Activated effector memory CD4-positive, alpha-beta T cell treated with Interleukin-2 at 50 U/mL for 16 hours (primary cell): Measurements from ENCODE around the gene MYL6B.
"Not testable (repeated sequence)": the region's sequence is repeated elsewhere in the genome, so short reads cannot be mapped to it uniquely, and the experiment has no call there.

Experiments
- DNase-seq: peaks from one replicate; pipeline ENCODE4 v3.0.0-alpha.2; 2020

The MYL6B gene

DNA sequence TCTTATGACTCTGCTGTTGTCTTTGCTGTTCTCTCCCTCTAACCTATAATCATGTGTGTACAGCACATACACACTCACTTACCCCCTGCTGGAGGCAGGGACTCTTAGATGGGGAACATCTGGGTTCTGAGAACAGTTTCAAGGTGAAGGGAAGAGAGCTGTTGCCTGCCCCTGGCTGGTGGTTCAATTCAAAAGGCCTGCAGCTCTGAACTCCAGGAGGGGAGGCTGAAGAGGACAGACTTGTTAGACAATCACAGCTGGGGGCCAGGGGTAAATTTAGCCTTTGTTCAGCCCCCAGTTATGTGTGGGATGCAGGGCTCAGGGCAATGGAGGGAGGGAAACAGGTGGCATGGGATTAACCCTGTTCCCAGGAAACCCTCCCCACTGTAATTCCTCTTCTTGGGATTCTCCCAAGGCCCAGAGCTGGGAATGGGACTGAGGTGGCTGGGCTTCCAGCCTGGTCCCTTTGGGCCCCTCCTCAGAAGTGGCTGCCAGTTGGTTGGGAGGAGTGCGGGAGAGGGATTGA lies 1.9 kb downstream of the MYL6B start:
- DNase-seq = no peak

DNA sequence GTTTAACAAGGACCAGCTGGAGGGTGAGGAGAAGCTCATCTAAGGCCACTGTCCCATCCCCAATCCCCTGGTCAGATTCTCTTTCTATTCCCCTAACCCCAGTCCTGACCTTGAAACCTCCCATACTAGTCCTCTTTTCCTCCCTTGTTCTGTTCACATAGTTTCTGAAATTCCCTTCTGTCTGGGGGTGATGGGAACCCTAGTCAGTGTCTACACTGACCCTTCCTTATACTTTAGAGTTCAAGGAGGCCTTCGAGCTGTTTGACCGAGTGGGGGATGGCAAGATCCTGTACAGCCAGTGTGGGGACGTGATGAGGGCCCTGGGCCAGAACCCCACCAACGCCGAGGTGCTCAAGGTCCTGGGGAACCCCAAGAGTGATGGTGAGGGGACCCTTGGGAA lies 2.4 kb downstream of the MYL6B start:
- DNase-seq = no peak

DNA sequence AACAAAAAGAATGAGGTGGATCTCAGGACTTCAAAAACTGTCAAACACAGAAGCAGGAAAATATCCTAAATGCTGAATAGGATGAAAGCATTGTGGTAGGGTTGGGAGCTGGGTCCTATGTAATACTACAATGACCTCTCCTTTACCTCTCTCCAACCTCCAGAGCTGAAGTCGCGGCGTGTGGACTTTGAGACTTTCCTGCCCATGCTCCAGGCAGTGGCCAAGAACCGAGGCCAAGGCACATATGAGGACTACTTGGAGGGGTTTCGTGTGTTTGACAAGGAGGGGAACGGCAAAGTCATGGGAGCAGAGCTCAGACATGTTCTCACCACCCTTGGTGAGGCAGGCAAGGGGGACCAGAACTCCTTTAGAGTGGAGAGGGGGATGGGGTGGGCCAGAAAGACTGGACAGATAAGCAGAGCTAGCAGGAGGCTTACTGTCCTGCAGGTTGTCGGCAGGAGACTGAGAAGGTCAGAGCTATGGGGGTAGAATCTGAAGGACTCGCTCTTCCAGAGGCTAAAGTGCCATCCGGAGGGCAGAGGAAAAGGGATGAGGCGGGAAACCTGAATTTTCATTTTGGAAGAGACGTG lies 3.0 kb downstream of the MYL6B start:
- no peak for DNase-seq

DNA sequence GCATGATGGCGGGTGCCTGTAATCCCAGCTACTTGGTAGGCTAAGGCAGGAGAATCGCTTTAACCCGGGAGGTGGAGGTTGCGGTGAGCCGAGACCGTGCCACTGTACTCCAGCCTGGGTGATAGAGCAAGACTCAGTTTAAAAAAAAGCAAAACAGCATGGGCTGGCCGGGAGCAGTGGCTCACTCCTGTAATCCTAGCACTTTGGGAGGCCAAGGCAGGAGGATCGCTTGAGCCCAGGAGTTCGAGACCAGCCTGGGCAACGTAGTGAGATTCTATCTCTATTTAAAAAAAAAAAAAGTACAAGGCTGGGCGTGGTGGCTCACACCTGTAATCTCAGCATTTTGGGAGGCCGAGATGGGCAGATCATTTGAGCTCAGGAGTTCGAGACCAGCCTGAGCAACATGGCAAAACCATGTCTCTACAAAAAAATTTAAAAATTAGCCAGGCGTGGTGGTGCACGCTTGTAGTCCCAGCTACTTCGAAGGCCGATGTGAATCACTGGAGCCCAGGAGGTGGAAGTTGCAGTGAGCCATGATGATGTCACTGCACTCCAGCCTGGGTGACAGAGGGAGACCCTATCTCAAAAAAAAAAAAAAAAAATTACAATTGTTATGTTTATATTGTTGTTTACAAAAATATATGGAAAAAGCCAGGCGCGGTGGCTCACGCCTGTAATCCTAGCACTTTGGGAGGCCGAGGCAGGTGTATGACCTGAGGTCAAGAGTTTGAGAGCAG lies 4.2 kb downstream of the MYL6B start:
- not testable (repeated sequence) for DNase-seq

DNA sequence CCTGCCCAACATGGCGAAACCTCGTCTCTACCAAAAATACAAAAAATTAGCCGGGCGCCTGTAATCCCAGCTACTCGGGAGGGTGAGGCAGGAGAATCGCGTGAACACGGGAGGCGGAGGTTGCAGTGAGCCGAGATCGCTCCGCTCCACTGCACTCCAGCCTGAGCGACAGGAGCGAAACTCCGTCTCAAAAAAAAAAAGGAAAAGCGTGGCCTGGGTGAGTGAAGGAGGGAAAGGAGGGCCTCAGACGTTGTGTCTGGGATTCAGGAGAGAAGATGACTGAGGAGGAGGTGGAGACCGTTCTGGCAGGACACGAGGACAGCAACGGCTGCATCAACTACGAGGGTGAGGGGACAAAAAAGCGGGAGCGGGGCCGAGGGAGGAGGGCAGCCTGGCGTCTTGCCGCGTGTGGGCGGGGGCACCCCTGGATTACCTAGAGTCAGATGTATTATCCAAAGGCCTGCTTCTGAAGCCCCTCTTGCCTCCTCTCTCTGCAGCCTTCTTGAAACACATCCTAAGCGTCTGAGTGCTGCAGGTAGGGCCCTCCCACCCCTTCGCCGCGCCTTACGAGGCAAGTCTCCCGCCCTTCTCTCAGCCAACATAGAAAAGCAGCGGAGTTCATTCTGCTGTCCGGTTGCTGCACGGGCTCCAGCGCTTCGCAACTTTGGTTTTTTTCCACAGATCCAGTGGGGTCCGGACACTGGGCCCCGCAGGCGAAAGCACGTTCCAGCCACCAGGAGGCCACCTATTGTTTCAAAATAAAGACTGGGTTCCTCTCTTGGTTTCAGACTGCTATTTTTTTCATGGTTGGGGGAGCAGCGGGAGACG lies 5.0 kb downstream of the MYL6B start:
- DNase-seq = peak; percentile 57

DNA sequence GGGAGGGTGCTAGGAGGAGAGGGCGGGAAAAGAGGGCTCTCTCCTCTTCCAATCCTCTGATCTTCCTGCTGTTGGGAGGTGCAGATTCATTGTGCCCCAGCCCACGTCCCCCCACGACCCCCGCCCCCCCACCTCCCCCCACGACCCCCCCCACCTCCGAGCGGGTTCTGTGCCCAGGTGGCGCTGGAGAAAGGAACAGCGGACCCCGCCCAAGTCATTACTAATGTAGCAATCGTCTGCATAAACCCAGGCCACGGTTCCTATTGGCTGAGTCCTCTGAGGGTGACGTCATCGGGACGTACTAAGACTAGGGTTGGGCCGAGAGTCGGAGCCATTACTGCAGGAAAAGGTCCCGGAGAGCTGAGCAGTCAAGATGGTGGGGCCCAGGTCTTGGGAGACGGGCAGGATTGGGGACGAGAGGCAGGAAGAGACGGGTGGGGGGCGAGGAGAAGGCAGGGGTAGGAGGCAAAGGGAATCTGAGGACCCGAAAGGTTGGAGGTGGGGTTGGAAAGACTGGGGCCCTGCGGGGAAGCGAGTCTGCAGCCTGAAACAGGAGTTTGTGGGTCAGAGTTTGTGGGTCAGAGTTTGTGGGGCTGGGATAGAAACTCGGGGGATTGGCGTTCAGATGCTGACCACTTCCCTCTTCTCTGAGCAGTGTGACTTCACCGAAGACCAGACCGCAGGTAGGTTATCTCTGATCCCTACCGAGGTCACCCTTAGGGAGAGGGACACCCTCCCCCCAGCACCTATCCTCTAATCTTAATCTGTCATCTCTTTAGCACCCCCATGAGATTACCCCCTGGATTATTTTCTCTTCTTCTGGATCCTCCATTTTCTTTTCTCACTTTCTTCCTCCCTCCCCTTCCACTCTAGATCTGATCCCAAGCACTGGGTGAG lies 5.9 kb downstream of the MYL6B start, which contains the start of gene MYL6:
Gene MYL6, plus strand, starts transcription at position 331 of the 897 bp plus-strand sequence. Its CDS starts 43 bp downstream, at position 374.
- DNase-seq = peak; percentile 83

DNA sequence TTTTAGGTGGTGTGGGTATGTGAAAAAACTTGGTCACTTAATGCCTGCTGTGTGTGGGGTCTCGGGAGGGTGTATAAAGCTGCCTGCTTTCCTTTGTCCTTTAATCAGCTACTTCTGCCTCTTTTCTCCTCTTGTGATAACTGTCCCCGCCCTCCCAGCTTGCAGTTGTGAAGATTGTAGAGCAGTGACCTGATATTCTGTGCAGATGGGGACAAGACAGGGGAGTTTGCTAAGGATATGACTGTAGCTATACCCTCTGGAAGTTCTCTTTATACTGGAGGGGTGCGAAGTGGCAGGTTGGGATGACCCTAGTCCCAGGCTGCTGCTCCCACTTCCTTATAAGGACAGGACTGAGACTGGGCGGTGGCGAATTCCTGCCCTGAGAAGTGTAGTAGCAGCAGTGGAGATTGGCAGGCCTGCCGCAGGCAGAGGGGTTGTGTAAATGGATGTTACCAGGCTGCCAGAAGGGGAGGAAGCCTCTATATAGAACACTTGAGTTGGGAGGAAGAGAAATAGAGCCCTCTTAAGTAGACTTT lies 6.6 kb downstream of the MYL6B start:
- no peak for DNase-seq

DNA sequence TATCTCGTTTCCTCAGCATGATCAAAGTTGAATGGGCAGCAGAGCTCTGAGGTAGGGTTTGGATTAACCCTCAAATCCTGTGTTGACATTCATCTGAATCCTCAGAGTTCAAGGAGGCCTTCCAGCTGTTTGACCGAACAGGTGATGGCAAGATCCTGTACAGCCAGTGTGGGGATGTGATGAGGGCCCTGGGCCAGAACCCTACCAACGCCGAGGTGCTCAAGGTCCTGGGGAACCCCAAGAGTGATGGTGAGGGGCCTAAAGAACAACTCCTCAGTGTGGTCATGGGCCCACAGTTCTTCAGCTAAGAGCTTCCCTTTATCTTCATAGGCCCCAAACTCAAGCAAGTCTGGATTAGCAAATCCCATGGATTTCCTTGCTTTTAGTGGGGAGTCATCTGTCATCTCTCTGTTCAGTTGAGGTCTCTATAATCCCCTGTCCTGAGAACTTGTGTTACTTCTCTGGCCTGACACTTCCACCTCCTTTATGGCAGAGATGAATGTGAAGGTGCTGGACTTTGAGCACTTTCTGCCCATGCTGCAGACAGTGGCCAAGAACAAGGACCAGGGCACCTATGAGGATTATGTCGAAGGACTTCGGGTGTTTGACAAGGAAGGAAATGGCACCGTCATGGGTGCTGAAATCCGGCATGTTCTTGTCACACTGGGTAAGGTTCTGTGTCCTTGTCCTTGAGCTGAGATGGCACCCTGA lies 7.2 kb downstream of the MYL6B start:
- no peak for DNase-seq

DNA sequence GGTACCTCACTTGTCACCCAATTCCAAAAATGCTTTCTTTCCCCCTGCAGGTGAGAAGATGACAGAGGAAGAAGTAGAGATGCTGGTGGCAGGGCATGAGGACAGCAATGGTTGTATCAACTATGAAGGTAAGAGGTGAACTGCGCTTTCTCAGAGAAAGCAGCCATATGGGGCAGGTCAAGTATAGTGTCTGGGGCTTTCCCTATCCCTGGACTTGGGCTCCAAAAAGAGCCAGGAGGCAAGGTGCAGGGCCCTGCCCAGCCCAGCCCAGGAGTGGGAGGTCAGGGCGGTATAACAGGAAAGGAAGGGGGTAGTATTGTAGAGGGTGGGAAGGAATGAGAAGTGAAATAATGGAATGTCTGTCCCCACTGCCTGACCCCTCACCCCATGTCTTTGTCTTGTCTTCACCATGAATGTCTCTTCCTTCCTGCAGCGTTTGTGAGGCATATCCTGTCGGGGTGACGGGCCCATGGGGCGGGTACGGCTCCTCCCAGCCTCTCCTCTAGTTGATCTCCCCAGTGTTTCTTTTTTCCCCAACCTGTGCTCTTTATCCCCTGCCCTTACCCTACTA lies 7.9 kb downstream of the MYL6B start:
- peak; percentile 49 for DNase-seq

DNA sequence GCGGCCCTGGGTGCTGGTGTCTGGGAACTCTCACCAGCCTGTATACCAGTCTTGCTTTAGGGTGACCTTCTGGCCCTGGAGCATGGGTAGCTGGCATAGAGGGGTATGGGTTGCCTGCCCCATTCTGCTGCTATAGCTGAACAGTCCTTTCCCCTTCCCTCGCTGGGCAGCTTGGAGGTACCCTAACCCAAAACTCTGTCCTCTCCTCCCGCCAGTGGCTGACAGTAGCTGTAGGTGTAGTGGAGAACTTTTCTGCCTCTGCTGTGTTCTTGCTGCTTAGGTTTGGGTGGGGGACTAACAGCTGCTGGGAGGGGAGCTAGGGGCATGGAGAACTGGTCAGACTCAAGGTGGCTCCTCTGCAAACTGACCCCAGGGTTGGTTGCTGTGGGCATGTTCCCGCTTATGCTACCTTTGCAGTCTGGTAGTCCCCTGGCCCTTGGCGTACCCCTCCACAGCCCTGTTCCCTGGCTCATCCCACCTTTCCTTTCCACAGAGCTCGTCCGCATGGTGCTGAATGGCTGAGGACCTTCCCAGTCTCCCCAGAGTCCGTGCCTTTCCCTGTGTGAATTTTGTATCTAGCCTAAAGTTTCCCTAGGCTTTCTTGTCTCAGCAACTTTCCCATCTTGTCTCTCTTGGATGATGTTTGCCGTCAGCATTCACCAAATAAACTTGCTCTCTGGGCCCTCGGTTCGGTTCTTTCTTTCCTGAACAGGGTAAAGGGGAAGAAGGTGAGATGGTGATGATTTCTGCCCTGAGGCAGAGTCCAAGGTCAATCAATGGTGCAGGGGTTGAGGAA lies 8.7 kb downstream of the MYL6B start:
- no peak for DNase-seq

DNA sequence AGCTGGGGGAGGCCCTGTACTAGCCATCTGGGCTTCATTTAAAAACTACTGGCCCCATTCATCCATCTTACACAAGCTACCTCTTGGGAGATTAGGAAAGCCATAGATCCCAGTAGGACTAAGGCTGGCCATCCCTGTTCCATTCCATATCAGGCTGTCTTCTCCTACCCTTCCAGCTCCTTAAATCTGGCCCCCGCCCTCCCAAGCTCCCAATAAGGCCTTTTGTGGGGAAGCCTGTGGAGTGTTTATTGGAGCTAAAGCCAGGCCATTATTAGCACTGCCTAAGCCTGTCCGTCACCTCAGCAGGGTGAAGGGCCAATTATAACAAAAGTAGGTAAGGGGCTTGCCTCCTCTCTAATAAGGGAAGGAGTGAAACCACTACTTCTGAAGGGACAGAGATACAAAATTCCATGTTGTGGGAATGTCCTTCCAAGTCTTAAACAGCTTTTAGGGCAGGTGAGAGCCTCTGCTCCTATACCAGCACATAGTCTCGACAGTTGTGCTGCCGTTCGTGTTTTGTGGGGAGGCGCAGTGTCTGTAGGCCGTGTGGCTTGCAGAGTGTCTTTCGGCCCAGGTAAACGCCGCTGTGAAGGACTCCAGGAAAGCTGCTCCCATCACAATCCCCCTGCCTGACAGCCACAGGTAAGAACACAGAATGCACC lies 9.4 kb downstream of the MYL6B start:
- no peak for DNase-seq

DNA sequence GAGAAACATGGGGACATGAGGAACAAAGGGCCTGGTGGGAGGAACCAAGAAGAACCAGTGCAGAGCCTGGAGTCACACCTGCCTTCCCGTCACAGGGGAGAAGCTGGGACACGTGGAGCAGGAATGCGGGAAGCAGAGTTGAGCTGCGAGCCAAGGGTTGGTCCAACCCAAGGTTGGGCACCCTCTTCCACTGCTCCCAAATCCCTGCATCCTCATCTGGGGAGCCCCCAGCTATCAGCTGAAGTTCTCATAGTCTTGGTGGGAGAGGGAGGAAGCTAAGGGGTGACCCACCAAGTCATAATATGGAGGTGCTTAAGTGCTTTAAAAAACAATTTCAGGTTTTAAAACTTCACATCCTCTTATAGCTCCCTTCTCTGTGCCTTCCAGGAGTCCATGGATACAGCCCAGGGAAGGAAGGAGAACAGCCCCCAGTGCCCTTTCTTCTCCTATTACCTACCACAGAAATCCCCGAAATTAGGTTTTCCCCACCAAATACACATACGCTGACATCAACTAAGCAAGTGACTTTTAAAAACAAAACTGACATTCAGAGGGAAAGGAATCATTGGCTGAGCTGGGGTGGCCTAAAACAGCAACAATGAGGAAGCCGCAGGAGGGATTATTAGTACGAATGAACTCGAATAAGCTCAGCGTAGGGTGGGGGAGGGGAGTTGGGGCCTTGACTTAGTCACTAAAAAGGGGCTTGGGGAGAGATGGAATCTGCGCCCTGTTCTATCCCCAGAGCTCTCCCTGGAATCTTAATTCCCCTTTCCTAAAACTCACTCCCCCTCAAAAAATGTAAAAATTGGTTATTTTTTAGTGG lies 10.3 kb downstream of the MYL6B start:
- no peak for DNase-seq

DNA sequence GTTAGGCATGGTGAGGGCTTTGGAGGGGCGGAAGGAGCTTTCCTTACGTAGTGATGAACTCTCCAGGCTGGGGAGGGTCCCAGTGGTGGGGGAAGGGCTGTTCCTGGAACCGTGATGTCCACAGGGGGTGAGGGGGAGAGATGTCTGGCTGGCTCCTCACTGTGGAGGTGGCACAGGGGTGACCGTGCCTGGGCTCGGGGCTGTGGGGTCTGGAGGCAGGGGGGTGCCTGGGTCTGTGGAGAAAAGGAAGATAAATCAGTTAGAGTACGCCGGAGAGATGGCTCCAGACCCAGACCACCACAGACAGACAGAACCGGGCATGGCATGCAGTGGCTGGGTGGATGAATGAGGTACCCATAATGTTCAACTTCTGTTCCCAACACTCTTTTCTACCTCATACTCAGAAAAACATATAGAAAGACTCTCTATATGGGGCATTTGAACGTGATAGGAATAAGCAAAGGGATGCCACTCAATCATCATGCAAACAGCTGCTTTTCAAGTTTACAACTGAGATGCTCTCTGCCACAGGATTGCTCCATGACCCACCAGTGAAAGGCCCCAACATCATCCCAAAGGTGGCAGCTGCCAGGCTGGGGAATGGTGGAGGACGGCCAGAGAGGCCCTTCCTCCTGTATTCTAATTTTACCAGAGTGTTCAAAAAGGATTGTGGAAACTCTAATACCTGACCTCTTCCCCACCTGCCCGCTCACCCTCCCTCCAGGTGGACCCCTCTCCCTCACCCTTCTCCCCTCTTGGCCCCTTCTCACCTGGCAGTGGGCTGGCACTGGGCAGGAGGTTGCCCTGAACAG lies 11.4 kb downstream of the MYL6B start:
- DNase-seq = no peak

DNA sequence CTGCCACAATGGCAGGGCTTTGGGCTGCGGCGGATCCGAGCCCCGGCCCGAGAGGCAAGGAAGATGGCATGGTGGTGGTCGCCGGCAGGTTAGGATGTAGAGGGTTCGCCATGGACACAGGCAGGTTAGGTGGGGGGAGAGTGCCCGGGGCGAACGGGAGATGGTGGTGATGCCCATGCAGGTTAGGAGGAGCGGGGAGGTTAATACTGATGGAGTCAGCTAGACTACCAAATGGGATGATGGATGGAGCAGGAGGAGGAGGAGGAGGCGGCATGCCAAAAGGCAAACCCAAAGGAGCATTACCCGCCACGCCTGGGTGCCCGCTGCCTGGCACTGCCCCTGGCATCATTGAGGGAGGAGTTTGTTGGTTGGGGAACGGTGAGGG lies 11.9 kb downstream of the MYL6B start:
- no peak for DNase-seq

DNA sequence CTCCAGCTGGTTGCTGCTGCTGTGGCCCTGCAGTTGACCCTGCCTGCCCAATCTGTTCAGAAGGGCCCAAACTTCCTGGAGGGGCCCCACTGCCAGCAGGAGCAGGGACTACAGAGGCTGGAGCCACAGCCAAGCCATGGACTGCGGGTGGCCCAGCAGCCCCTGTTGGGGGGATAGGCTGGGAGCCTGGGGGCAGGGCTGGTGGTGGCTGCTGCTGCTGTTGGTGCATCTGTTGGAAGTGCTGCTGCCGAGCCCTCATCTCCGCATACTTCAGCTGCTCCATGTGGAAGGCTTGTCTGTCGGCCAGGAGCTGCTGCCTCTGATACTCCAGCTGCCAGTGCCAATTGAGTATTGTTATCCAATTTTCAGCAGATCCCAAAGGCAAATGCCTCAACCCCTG lies 13.0 kb downstream of the MYL6B start:
- DNase-seq = no peak

DNA sequence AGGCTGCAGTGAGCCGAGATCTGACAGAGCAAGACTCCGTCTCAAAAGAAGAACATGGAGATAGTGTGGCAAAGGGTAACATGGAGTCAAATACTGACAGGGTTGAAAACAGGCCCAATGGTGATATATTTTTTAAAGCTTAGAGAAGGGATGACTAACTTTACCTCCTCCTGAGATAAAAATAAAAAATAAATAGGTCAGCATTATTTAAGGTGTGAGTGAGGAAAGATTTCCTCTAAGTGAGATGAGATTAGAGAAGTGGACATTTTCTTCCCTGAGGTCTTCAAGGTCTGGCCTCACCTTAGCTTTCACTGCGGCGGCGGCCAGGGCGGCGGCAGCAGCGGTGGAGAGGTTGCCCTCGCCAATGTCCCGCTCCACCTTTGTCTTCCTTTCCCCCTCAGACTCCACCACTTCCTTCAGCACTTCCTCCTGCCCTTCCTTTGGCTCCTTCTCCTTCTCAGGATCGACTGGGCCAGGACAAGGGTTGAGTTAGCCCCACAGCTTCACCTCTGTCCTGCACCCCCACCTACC lies 16.9 kb downstream of the MYL6B start:
- no peak for DNase-seq

DNA sequence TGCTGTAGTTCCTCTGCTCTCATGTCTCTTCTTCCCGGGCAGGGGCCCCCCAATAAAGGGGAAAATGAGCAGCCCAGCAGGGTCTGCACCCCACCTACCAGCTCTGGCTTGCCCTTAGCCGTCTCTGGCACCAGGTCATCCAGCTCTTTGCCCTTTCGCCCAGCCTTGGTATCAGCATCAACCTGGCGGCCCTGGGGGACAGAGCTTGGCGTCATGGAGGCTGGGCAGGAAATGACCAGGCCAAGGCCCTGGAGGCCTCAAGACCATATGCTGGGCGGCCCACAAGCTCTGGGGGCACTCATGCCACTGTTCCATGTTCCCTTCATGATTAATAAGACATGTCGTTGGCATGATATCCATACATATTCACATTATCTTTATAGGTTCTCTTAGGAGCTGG lies 20.5 kb downstream of the MYL6B start:
- no peak for DNase-seq

DNA sequence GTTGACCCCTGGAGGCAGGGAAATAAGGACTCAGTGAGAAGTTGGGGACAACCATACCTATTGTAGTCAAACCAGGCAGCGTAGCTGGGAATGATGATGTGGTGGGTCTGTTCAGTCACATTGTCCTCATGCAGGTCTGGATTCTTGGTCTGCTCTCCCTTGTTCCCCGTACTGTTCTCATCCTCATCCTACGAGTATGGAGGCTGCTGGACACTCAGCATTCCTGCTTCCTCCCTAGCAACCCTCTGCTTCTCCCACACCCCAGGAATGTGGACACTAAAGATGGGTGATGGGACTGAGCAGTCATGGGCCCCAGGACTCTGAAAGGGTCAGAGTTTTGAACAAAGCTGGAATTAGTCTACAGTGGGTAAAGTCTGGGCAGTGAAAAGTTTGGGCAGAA lies 26.0 kb downstream of the MYL6B start:
- DNase-seq = no peak
